Measurements from ENCODE around the gene GRIK4. TPM values are rescaled to one million over a fixed set of nuclear protein-coding genes. Genes with fewer than 3 reads are reported as not detected.

The GRIK4 gene
- total RNA-seq, 1 donor from 2014 or later, result not detected

DNA sequence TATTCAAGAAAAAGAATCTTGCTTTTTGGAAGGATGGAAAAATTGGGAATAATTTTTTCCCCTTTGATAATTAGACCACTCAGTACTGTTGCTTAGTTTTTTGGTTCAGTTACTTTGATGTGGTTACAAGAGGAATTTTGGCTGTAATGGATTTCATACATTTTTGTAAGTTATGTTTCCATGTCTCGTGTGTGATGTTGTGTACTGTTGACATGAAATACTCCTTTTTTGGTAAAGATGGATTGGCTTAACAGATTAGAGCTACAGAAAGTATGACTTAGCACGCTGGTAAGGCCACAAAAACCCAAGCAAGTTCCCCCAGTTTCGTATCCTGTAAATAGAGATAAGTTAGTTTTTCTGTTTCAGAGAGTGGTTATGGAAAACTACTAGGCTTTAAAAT, 524.2 kb downstream of the GRIK4 start:
- TF ChIP-seq, protein P1, sequence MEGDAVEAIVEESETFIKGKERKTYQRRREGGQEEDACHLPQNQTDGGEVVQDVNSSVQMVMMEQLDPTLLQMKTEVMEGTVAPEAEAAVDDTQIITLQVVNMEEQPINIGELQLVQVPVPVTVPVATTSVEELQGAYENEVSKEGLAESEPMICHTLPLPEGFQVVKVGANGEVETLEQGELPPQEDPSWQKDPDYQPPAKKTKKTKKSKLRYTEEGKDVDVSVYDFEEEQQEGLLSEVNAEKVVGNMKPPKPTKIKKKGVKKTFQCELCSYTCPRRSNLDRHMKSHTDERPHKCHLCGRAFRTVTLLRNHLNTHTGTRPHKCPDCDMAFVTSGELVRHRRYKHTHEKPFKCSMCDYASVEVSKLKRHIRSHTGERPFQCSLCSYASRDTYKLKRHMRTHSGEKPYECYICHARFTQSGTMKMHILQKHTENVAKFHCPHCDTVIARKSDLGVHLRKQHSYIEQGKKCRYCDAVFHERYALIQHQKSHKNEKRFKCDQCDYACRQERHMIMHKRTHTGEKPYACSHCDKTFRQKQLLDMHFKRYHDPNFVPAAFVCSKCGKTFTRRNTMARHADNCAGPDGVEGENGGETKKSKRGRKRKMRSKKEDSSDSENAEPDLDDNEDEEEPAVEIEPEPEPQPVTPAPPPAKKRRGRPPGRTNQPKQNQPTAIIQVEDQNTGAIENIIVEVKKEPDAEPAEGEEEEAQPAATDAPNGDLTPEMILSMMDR (IDR thresholded peaks at IDR 0.05; ENCODE audit: unreplicated experiment), result no peak
- DNase-seq (ENCODE audit: low spot score, unreplicated experiment), result no peak
- Mint-ChIP-seq H3K27me3 (no peaks in the 10 kb centered on the region), H3K4me1 (ENCODE audit: low read depth) (peaks cover 41% of the 10 kb centered on the region), H3K27ac (no peak overlapping the region), H3K4me3 (ENCODE audit: low read depth) (no peak overlapping the region), H3K9me3 (ENCODE audit: low read depth) (no peaks in the 10 kb centered on the region), H3K36me3 (ENCODE audit: insufficient read depth) (no peaks in the 10 kb centered on the region)

DNA sequence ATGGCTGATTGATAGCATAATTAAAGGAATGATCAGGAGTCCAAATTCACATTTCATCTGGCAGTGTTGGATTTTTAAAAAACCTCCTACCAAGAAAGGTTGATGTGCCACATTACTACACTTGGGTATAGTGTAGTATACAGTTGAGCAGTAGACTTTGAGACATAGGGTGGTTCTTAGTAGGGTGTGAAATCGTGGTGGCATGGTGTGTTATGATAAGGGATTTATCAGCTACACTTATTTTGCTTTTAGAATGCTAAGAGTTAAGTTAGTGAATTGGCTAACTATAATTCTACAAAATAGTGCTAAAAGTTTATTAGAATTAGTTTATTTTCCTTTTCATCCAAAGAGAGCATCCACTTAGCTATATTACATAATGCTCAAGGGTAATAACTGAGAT, 525.5 kb downstream of the GRIK4 start:
- Mint-ChIP-seq H3K4me3 (ENCODE audit: low read depth) (no peak overlapping the region), H3K36me3 (ENCODE audit: insufficient read depth) (no peaks in the 10 kb centered on the region)

More for the DNA sequence above, 525.5 kb downstream of the GRIK4 start:
- Mint-ChIP-seq H3K4me1 (ENCODE audit: low read depth) (peaks cover 47% of the 10 kb centered on the region), H3K27ac (no peak overlapping the region), H3K27me3 (no peaks in the 10 kb centered on the region), H3K9me3 (ENCODE audit: low read depth) (no peaks in the 10 kb centered on the region)
- no peak for DNase-seq (ENCODE audit: low spot score, unreplicated experiment)
- TF ChIP-seq, protein P1 (IDR thresholded peaks at IDR 0.05; ENCODE audit: unreplicated experiment), result no peak

Other genes starting within 250 kb of the GRIK4 start
- gene TLCD5, start 186.4 kb upstream of the GRIK4 start, total RNA-seq, result 8.9 and 9.3 TPM in 2 replicates
- 64.9 and 66.2 TPM in 2 replicates for gene ARHGEF12, start 175.3 kb upstream of the GRIK4 start, total RNA-seq